Peyer's patch (tissue), 4 donors: ENCODE measurements around the gene RAB11FIP4.

Experiments
- POLR2A ChIP-seq, 2 donors: fragments of 450-650 bp; IDR thresholded peaks; one replicate each; pipeline ENCODE4 v1.5.1; 2017; ENCODE audit warnings: antibody characterized with exemption in 2 of 2, mild to moderate bottlenecking in 2 of 2, moderate library complexity in 2 of 2
- TF ChIP-seq, protein P1 (sequence below), 6 experiments: fragments of 450-650 bp in 4 of 6; fragments of 200-600 bp in 2 of 6; sonication (generic) in 1 of 6; IDR thresholded peaks; one replicate each; pipeline ENCODE4 v1.5.1; 2017 to 2019; ENCODE audit warnings: antibody characterized with exemption in 6 of 6, mild to moderate bottlenecking in 3 of 6, moderate library complexity in 1 of 6

GRCh38 chr17:31508288-31509094, 117.0 kb downstream of the RAB11FIP4 start:
- TF ChIP-seq, protein P1, sequence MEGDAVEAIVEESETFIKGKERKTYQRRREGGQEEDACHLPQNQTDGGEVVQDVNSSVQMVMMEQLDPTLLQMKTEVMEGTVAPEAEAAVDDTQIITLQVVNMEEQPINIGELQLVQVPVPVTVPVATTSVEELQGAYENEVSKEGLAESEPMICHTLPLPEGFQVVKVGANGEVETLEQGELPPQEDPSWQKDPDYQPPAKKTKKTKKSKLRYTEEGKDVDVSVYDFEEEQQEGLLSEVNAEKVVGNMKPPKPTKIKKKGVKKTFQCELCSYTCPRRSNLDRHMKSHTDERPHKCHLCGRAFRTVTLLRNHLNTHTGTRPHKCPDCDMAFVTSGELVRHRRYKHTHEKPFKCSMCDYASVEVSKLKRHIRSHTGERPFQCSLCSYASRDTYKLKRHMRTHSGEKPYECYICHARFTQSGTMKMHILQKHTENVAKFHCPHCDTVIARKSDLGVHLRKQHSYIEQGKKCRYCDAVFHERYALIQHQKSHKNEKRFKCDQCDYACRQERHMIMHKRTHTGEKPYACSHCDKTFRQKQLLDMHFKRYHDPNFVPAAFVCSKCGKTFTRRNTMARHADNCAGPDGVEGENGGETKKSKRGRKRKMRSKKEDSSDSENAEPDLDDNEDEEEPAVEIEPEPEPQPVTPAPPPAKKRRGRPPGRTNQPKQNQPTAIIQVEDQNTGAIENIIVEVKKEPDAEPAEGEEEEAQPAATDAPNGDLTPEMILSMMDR (IDR thresholded peaks at IDR 0.05) = peak in 5 of 6 experiments; percentile 11 to 48 (median 38)
- peak in 1 of 2 donors; percentile 18 for TF ChIP-seq POLR2A (IDR thresholded peaks at IDR 0.05)
